ENCODE measurements around the gene SLC39A2.
"Not testable (repeated sequence)": the region's sequence is repeated elsewhere in the genome, so short reads cannot be mapped to it uniquely, and the experiment has no call there.

SLC39A2 gene

GRCh38 chr14:21026274-21026987 is 27.3 kb downstream of the SLC39A2 start:
- no peak for DNase-seq

- DNase-seq = no peak
These were observed 27.9 kb downstream of the SLC39A2 start for GRCh38 chr14:21026988-21027315.

GRCh38 chr14:21029917-21030316 is 30.8 kb downstream of the SLC39A2 start, which contains the start of gene TPPP2:
Gene TPPP2 (plus strand): TSS chr14:21030217. CDS start chr14:21030582, 365 bp downstream.
- DNase-seq = no peak

- DNase-seq = no peak
These were observed 31.4 kb downstream of the SLC39A2 start for GRCh38 chr14:21030531-21030930.

GRCh38 chr14:21032326-21033132 is 33.4 kb downstream of the SLC39A2 start:
- no peak for DNase-seq

- DNase-seq = no peak
These were observed 34.1 kb downstream of the SLC39A2 start for GRCh38 chr14:21033133-21033698.

GRCh38 chr14:21034707-21035106 is 35.6 kb downstream of the SLC39A2 start, which contains the start of gene RNASE13:
Gene RNASE13 (minus strand): TSS chr14:21034807. CDS start chr14:21034288, 519 bp downstream.
- DNase-seq = no peak

GRCh38 chr14:21036751-21037150 is 37.7 kb downstream of the SLC39A2 start:
- DNase-seq = no peak

- DNase-seq = no peak
These were observed 38.1 kb downstream of the SLC39A2 start for GRCh38 chr14:21037156-21037555.

GRCh38 chr14:21038441-21039422 is 39.6 kb downstream of the SLC39A2 start:
- no peak for DNase-seq

- peak; percentile 40 for DNase-seq
These were observed 40.7 kb downstream of the SLC39A2 start for GRCh38 chr14:21039585-21040369.

GRCh38 chr14:21040370-21040925 is 41.4 kb downstream of the SLC39A2 start:
- DNase-seq = no peak

GRCh38 chr14:21040941-21041340 is 41.8 kb downstream of the SLC39A2 start:
- DNase-seq = not testable (repeated sequence)

GRCh38 chr14:21041676-21042433 is 42.8 kb downstream of the SLC39A2 start, which contains the start of gene RNASE7:
Gene RNASE7 (plus strand): TSS chr14:21042362. CDS start chr14:21042993, 631 bp downstream.
- no peak for DNase-seq

- no peak for DNase-seq
These were observed 43.8 kb downstream of the SLC39A2 start for GRCh38 chr14:21042918-21043317.

- no peak for DNase-seq
These were observed 44.4 kb downstream of the SLC39A2 start for GRCh38 chr14:21043387-21043973.

GRCh38 chr14:21043974-21044618 is 45.0 kb downstream of the SLC39A2 start:
- no peak for DNase-seq

GRCh38 chr14:21047378-21047781 is 48.3 kb downstream of the SLC39A2 start:
- DNase-seq = no peak

GRCh38 chr14:21048638-21049037 is 49.5 kb downstream of the SLC39A2 start:
- DNase-seq = no peak
